Measurements from ENCODE around the gene DNM2.
A peak's percentile ranks its signal among the peaks of the same experiment; 100 is the strongest.
"Not testable (repeated sequence)": the region's sequence is repeated elsewhere in the genome, so short reads cannot be mapped to it uniquely, and the experiment has no call there.

DNM2 gene

GRCh38 chr19:10736189-10736588 lies 18.3 kb downstream of the DNM2 start:
- Histone ChIP-seq H3K9ac (ENCODE audit: low read length) (no peak overlapping the region), H3K27me3 (ENCODE audit: control insufficient read depth, insufficient read depth, low read length) (no peaks in the 10 kb centered on the region), H3K4me1 (ENCODE audit: control insufficient read depth, insufficient read depth, low read length) (peaks cover 46% of the 10 kb centered on the region), H3K36me3 (ENCODE audit: control insufficient read depth, insufficient read depth, low read length) (no peaks in the 10 kb centered on the region), H3K4me3 (ENCODE audit: low read length) (no peak overlapping the region), H3K9me3 (ENCODE audit: control insufficient read depth, low read length) (no peaks in the 10 kb centered on the region)

- H3K4me3 ChIP-seq (ENCODE audit: low read length), result no peak overlapping the region
- H3K9ac ChIP-seq (ENCODE audit: low read length), result peak overlapping the region; percentile 4
- no peaks in the 10 kb centered on the region for H3K27me3 ChIP-seq (ENCODE audit: control insufficient read depth, insufficient read depth, low read length)
- peaks cover 46% of the 10 kb centered on the region for H3K4me1 ChIP-seq (ENCODE audit: control insufficient read depth, insufficient read depth, low read length)
- no peaks in the 10 kb centered on the region for H3K36me3 ChIP-seq (ENCODE audit: control insufficient read depth, insufficient read depth, low read length)
- no peaks in the 10 kb centered on the region for H3K9me3 ChIP-seq (ENCODE audit: control insufficient read depth, low read length)
Observed at GRCh38 chr19:10736916-10737551, 19.2 kb downstream of the DNM2 start.

- Histone ChIP-seq H3K36me3 (ENCODE audit: control insufficient read depth, insufficient read depth, low read length) (no peaks in the 10 kb centered on the region), H3K9me3 (ENCODE audit: control insufficient read depth, low read length) (no peaks in the 10 kb centered on the region), H3K9ac (ENCODE audit: low read length) (no peak overlapping the region), H3K4me1 (ENCODE audit: control insufficient read depth, insufficient read depth, low read length) (peaks cover 53% of the 10 kb centered on the region), H3K27me3 (ENCODE audit: control insufficient read depth, insufficient read depth, low read length) (no peaks in the 10 kb centered on the region), H3K4me3 (ENCODE audit: low read length) (no peak overlapping the region)
Observed at GRCh38 chr19:10737722-10738121, 19.8 kb downstream of the DNM2 start.

DNA sequence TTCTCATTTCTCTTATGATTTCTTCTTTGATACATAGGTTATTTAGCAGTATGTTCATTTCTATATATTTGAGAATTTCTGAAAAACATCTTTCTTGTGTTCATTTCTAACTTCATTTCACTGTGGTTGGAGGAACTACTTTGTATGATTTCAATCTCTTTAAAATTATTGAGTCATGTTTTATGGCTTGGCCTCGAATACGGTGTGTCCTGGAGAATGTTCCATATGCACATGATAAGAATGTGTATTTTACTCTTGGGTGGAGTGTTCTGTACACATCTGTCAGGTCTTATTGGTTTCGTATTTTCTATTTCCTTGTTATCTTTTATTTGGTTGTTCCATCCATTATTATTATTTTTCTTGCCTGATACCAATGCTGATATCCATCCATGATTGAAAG lies 22.9 kb downstream of the DNM2 start:
- H3K4me3 ChIP-seq (ENCODE audit: low read length), result no peak overlapping the region
- H3K36me3 ChIP-seq (ENCODE audit: control insufficient read depth, insufficient read depth, low read length), result no peaks in the 10 kb centered on the region
- no peaks in the 10 kb centered on the region for H3K27me3 ChIP-seq (ENCODE audit: control insufficient read depth, insufficient read depth, low read length)
- no peak overlapping the region for H3K9ac ChIP-seq (ENCODE audit: low read length)
- H3K9me3 ChIP-seq (ENCODE audit: control insufficient read depth, low read length), result no peaks in the 10 kb centered on the region
- peaks cover 76% of the 10 kb centered on the region for H3K4me1 ChIP-seq (ENCODE audit: control insufficient read depth, insufficient read depth, low read length)

- H3K4me1 ChIP-seq (ENCODE audit: control insufficient read depth, insufficient read depth, low read length), result peaks cover 80% of the 10 kb centered on the region
- no peaks in the 10 kb centered on the region for H3K9me3 ChIP-seq (ENCODE audit: control insufficient read depth, low read length)
- H3K27me3 ChIP-seq (ENCODE audit: control insufficient read depth, insufficient read depth, low read length), result no peaks in the 10 kb centered on the region
- H3K9ac ChIP-seq (ENCODE audit: low read length), result peak overlapping the region; percentile 63
- no peaks in the 10 kb centered on the region for H3K36me3 ChIP-seq (ENCODE audit: control insufficient read depth, insufficient read depth, low read length)
- peak overlapping the region; percentile 26 for H3K4me3 ChIP-seq (ENCODE audit: low read length)
Observed at GRCh38 chr19:10742476-10742875, 24.6 kb downstream of the DNM2 start.

DNA sequence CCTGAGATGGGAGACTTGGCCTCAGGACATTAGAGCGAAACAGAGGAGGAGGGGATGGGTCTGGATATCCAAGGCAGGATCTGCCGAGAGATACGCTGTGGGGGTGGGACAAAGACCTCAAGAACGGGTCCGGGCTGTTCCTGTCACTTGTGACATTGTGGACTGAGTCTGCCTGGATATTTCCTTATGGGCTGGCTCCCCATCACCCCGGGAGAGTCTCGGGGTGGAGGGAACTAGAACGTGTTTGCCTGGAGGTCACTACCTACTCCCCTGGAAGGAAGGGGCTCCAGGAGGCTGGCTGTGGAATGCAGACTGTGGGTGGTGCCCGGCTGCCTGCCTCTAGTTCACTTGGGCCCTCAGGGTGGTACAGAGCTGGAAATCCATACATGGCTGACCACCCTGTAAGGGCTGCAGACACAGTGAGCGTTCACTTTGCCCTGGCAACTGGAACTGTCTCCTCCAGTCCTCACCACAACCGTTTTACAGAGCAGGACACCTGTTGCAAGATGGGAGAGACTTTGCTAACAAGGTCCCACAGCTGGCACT lies 26.4 kb downstream of the DNM2 start:
- H3K4me1 ChIP-seq (ENCODE audit: control insufficient read depth, insufficient read depth, low read length), result peaks cover 83% of the 10 kb centered on the region
- H3K9ac ChIP-seq (ENCODE audit: low read length), result peak overlapping the region; percentile 64
- no peak overlapping the region for H3K4me3 ChIP-seq (ENCODE audit: low read length)
- no peaks in the 10 kb centered on the region for H3K27me3 ChIP-seq (ENCODE audit: control insufficient read depth, insufficient read depth, low read length)
- H3K36me3 ChIP-seq (ENCODE audit: control insufficient read depth, insufficient read depth, low read length), result no peaks in the 10 kb centered on the region
- no peaks in the 10 kb centered on the region for H3K9me3 ChIP-seq (ENCODE audit: control insufficient read depth, low read length)

DNA sequence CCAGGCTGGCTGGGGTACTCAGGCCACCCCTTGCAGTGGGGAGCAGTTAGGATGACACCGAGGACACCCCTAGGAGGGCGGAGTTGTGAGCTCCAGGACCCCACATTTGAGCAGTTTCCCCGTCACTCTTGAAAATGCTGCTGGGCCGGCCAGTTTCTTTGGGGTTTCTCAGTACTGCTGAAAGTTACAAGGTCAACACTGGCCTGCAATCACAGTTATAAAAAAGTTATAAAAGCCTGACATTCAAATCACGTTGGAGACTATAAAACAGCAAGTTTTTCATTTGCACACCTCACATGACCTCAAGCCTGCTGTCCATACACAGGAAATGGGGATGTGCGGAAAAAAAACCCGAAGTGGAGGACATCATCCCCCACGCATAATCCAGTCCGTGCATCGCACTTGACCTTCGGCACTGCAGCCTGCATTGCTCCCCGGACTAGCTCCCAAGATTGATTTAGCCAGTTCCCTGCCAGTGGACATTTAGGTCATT lies 27.0 kb downstream of the DNM2 start:
- Histone ChIP-seq H3K4me3 (ENCODE audit: low read length) (no peak overlapping the region), H3K27me3 (ENCODE audit: control insufficient read depth, insufficient read depth, low read length) (no peaks in the 10 kb centered on the region), H3K36me3 (ENCODE audit: control insufficient read depth, insufficient read depth, low read length) (no peaks in the 10 kb centered on the region), H3K4me1 (ENCODE audit: control insufficient read depth, insufficient read depth, low read length) (peaks cover 83% of the 10 kb centered on the region), H3K9me3 (ENCODE audit: control insufficient read depth, low read length) (no peaks in the 10 kb centered on the region), H3K9ac (ENCODE audit: low read length) (peak overlapping the region; percentile 64)

DNA sequence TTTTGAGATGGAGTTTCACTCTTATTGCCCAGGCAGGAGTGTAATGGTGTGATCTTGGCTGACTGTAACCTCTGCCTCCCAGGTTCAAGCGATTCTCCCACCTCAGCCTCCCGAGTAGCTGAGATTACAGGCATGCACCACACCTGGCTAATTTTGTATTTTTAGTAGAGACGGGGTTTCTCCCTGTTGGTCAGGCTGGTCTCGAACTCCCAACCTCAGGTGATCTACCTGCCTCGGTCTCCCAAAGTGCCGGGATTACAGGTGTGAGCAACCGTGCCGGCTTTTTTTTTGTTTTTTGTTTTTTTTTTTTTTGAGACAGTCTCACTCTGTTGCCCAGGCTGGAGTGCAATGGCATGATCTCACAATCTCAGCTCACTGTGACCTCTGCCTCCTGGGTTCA lies 28.6 kb downstream of the DNM2 start:
- H3K36me3 ChIP-seq (ENCODE audit: control insufficient read depth, insufficient read depth, low read length); H3K27me3 ChIP-seq (ENCODE audit: control insufficient read depth, insufficient read depth, low read length); H3K4me3 ChIP-seq (ENCODE audit: low read length); H3K9ac ChIP-seq (ENCODE audit: low read length); H3K9me3 ChIP-seq (ENCODE audit: control insufficient read depth, low read length): not testable (repeated sequence)
- H3K4me1 ChIP-seq (ENCODE audit: control insufficient read depth, insufficient read depth, low read length), result peaks cover 90% of the 10 kb centered on the region

- Histone ChIP-seq H3K4me3 (ENCODE audit: low read length) (no peak overlapping the region), H3K27me3 (ENCODE audit: control insufficient read depth, insufficient read depth, low read length) (no peaks in the 10 kb centered on the region), H3K9me3 (ENCODE audit: control insufficient read depth, low read length) (no peaks in the 10 kb centered on the region), H3K36me3 (ENCODE audit: control insufficient read depth, insufficient read depth, low read length) (no peaks in the 10 kb centered on the region), H3K4me1 (ENCODE audit: control insufficient read depth, insufficient read depth, low read length) (peaks cover 92% of the 10 kb centered on the region), H3K9ac (ENCODE audit: low read length) (peak overlapping the region; percentile 62)
Observed at GRCh38 chr19:10747271-10747670, 29.4 kb downstream of the DNM2 start.

DNA sequence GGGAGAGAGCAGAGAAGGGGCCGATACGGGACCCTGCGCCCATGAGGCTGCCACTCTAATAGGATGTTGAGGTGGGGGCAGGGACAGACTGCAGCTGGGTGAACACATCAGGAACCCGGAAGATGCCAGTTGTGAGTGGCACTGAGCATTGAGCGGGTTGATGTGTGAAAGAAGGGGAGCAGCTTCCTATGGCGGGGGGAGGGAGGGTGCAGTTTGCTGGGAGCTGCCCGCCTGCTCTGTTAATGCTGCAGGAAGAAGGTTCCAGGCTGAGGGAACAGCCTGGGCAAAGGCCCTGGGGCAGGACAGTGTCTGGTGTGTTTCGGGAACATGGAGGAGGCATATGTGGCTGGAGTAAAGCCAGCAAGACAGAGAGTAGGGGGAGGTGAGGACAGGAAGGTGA lies 29.8 kb downstream of the DNM2 start:
- Histone ChIP-seq H3K36me3 (ENCODE audit: control insufficient read depth, insufficient read depth, low read length) (no peaks in the 10 kb centered on the region), H3K4me1 (ENCODE audit: control insufficient read depth, insufficient read depth, low read length) (peaks cover 92% of the 10 kb centered on the region), H3K9me3 (ENCODE audit: control insufficient read depth, low read length) (no peaks in the 10 kb centered on the region), H3K9ac (ENCODE audit: low read length) (peak overlapping the region; percentile 62), H3K27me3 (ENCODE audit: control insufficient read depth, insufficient read depth, low read length) (no peaks in the 10 kb centered on the region), H3K4me3 (ENCODE audit: low read length) (no peak overlapping the region)

- Histone ChIP-seq H3K4me3 (ENCODE audit: low read length) (no peak overlapping the region), H3K9me3 (ENCODE audit: control insufficient read depth, low read length) (no peaks in the 10 kb centered on the region), H3K27me3 (ENCODE audit: control insufficient read depth, insufficient read depth, low read length) (no peaks in the 10 kb centered on the region), H3K4me1 (ENCODE audit: control insufficient read depth, insufficient read depth, low read length) (peaks cover 89% of the 10 kb centered on the region), H3K36me3 (ENCODE audit: control insufficient read depth, insufficient read depth, low read length) (no peaks in the 10 kb centered on the region), H3K9ac (ENCODE audit: low read length) (peak overlapping the region; percentile 62)
Observed at GRCh38 chr19:10748195-10748926, 30.5 kb downstream of the DNM2 start.

GRCh38 chr19:10748927-10749434 lies 31.1 kb downstream of the DNM2 start:
- Histone ChIP-seq H3K27me3 (ENCODE audit: control insufficient read depth, insufficient read depth, low read length) (no peaks in the 10 kb centered on the region), H3K4me3 (ENCODE audit: low read length) (no peak overlapping the region), H3K9ac (ENCODE audit: low read length) (peak overlapping the region; percentile 74), H3K4me1 (ENCODE audit: control insufficient read depth, insufficient read depth, low read length) (peaks cover 89% of the 10 kb centered on the region), H3K9me3 (ENCODE audit: control insufficient read depth, low read length) (no peaks in the 10 kb centered on the region), H3K36me3 (ENCODE audit: control insufficient read depth, insufficient read depth, low read length) (no peaks in the 10 kb centered on the region)
